Ascending aorta (tissue), 2 donors: ENCODE data around the gene TEAD1. TPM values are rescaled to one million over a fixed set of nuclear protein-coding genes. Genes with fewer than 3 reads are reported as not detected.

ENCODE experiments used
- DNase-seq, 2 donors: peaks; one replicate each; pipeline ENCODE4 v3.0.0-alpha.2; 2019; ENCODE audit warnings: low spot score in 2 of 2
- H3K27ac ChIP-seq, 2 donors: fragments of 200-600 bp; sonication (generic); one replicate each; pipeline ENCODE4 v1.5.1; 2016 to 2017; ENCODE audit warnings: mild to moderate bottlenecking in 1 of 2
- H3K27me3 ChIP-seq: fragments of 200-600 bp; sonication (generic); one replicate; pipeline ENCODE4 v1.5.1; 2017
- H3K36me3 ChIP-seq, 2 donors: fragments of 200-600 bp; sonication (generic); one replicate each; pipeline ENCODE4 v1.5.1; 2016
- H3K4me1 ChIP-seq, 2 donors: fragments of 200-600 bp; sonication (generic); one replicate each; pipeline ENCODE4 v1.5.1; 2016 to 2017; ENCODE audit warnings: mild to moderate bottlenecking in 1 of 2
- H3K4me3 ChIP-seq, 2 donors: fragments of 200-600 bp; sonication (generic); one replicate each; pipeline ENCODE4 v1.5.1; 2016 to 2017; ENCODE audit warnings: mild to moderate bottlenecking in 1 of 2
- H3K9me3 ChIP-seq, 2 donors: fragments of 200-600 bp; sonication (generic); one replicate each; pipeline ENCODE4 v1.5.1; 2016
- CTCF ChIP-seq, 3 experiments: fragments of 200-600 bp in 2 of 3; fragments of 450-650 bp in 1 of 3; sonication (generic) in 2 of 3; IDR thresholded peaks; one replicate each; pipeline ENCODE4 v1.5.1; 2016 to 2019; ENCODE audit warnings: antibody characterized with exemption in 3 of 3, mild to moderate bottlenecking in 1 of 3, moderate library complexity in 1 of 3
- intact Hi-C: fragments of 100-400 bp; cut with DNase I; formaldehyde crosslinking; loops from one replicate; pipeline ENCODE4 v1.15.1; 2023
- total RNA-seq: library from RNA; depleted of rRNA; stranded (reverse); fragments of >200 nt; gene quantifications from one replicate; pipeline ENCODE4 v1.1.0, GENCODE V29; 2016

Gene TEAD1
- total RNA-seq, 1 donor from 2014 or later: 112 TPM

- no peak for TF ChIP-seq CTCF (IDR thresholded peaks at IDR 0.05)
- intact Hi-C loops: no loop called here
These were observed 270.7 kb downstream of the TEAD1 start for GRCh38 chr11:12944889-12945288.

GRCh38 chr11:12949453-12949852 is 275.2 kb downstream of the TEAD1 start:
- intact Hi-C loops: no loop called here
- no peak for DNase-seq
- Histone ChIP-seq H3K27ac (no peak overlapping the region), H3K9me3 (peaks cover 0 to 13% of the 10 kb centered on the region in 2 donors), H3K4me1 (no peaks in the 10 kb centered on the region), H3K36me3 (no peaks in the 10 kb centered on the region), H3K27me3 (no peaks in the 10 kb centered on the region), H3K4me3 (no peak overlapping the region)
- no peak for TF ChIP-seq CTCF (IDR thresholded peaks at IDR 0.05)

More at GRCh38 chr11:12944889-12945288, 270.7 kb downstream of the TEAD1 start:
- Histone ChIP-seq H3K36me3 (peaks cover 4 to 23% of the 10 kb centered on the region in 2 donors), H3K4me3 (no peak overlapping the region), H3K9me3 (no peaks in the 10 kb centered on the region), H3K4me1 (no peaks in the 10 kb centered on the region), H3K27ac (no peak overlapping the region), H3K27me3 (no peaks in the 10 kb centered on the region)
- no peak for DNase-seq

GRCh38 chr11:12950670-12951069 is 276.4 kb downstream of the TEAD1 start:
- no peaks in the 10 kb centered on the region for H3K36me3 ChIP-seq
- no peaks in the 10 kb centered on the region for H3K4me1 ChIP-seq
- TF ChIP-seq CTCF (IDR thresholded peaks at IDR 0.05): no peak
- H3K4me3 ChIP-seq: no peak overlapping the region
- no peak overlapping the region for H3K27ac ChIP-seq
- H3K9me3 ChIP-seq: peaks cover 0 to 13% of the 10 kb centered on the region in 2 donors
- intact Hi-C loops: no loop called here
- DNase-seq: no peak
- H3K27me3 ChIP-seq: no peaks in the 10 kb centered on the region

- intact Hi-C loops: no loop called here
These were observed 277.2 kb downstream of the TEAD1 start for GRCh38 chr11:12951376-12951775.

GRCh38 chr11:12952094-12952493 is 277.9 kb downstream of the TEAD1 start:
- Histone ChIP-seq H3K27ac (no peak overlapping the region), H3K4me1 (no peaks in the 10 kb centered on the region), H3K4me3 (no peak overlapping the region), H3K9me3 (peaks cover 0 to 13% of the 10 kb centered on the region in 2 donors), H3K36me3 (no peaks in the 10 kb centered on the region), H3K27me3 (no peaks in the 10 kb centered on the region)
- TF ChIP-seq CTCF (IDR thresholded peaks at IDR 0.05): no peak
- intact Hi-C loops: no loop called here
- DNase-seq: no peak

More at GRCh38 chr11:12951376-12951775, 277.2 kb downstream of the TEAD1 start:
- no peak for TF ChIP-seq CTCF (IDR thresholded peaks at IDR 0.05)
- Histone ChIP-seq H3K36me3 (no peaks in the 10 kb centered on the region), H3K27me3 (no peaks in the 10 kb centered on the region), H3K4me1 (no peaks in the 10 kb centered on the region), H3K27ac (no peak overlapping the region), H3K9me3 (peaks cover 0 to 13% of the 10 kb centered on the region in 2 donors), H3K4me3 (no peak overlapping the region)
- DNase-seq: no peak

- intact Hi-C loops: no loop called here
- no peak for DNase-seq
- no peaks in the 10 kb centered on the region for H3K4me1 ChIP-seq
- no peaks in the 10 kb centered on the region for H3K9me3 ChIP-seq
- H3K36me3 ChIP-seq: no peaks in the 10 kb centered on the region
- TF ChIP-seq CTCF (IDR thresholded peaks at IDR 0.05): no peak
- no peaks in the 10 kb centered on the region for H3K27me3 ChIP-seq
- H3K27ac ChIP-seq: no peak overlapping the region
- no peak overlapping the region for H3K4me3 ChIP-seq
These were observed 284.8 kb downstream of the TEAD1 start for GRCh38 chr11:12958986-12959385.
